ENCODE measurements around the gene GARS1.
A peak's percentile ranks its signal among the peaks of the same experiment; 100 is the strongest.

Gene GARS1

DNA sequence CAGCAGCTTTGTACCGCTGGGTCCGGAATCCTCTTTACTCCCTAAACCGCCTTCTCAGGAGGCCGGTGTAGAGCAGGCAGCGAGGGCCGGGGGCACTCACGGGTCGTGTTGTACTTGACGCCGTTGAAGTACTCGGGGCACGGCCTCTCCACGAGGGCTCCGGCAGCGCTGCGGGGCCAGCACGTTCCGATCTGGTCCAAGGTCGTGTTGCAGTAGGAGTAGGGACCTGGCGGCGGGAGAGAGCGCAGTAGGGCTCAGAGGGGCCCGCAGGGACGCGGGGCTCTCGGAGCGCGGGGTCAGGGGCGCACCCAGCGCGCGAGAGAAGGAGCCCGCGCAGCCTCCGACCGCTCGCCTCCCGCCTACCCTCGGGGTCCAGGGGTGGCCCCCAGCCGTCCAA, 87.1 kb downstream of the GARS1 start:
- no peak overlapping the region for H3K27ac ChIP-seq
- DNase-seq (ENCODE audit: low spot score): no peak
- peak overlapping the region; percentile 73 for H3K4me3 ChIP-seq
- TF ChIP-seq, protein P1, sequence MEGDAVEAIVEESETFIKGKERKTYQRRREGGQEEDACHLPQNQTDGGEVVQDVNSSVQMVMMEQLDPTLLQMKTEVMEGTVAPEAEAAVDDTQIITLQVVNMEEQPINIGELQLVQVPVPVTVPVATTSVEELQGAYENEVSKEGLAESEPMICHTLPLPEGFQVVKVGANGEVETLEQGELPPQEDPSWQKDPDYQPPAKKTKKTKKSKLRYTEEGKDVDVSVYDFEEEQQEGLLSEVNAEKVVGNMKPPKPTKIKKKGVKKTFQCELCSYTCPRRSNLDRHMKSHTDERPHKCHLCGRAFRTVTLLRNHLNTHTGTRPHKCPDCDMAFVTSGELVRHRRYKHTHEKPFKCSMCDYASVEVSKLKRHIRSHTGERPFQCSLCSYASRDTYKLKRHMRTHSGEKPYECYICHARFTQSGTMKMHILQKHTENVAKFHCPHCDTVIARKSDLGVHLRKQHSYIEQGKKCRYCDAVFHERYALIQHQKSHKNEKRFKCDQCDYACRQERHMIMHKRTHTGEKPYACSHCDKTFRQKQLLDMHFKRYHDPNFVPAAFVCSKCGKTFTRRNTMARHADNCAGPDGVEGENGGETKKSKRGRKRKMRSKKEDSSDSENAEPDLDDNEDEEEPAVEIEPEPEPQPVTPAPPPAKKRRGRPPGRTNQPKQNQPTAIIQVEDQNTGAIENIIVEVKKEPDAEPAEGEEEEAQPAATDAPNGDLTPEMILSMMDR (IDR thresholded peaks at IDR 0.05): no peak

DNA sequence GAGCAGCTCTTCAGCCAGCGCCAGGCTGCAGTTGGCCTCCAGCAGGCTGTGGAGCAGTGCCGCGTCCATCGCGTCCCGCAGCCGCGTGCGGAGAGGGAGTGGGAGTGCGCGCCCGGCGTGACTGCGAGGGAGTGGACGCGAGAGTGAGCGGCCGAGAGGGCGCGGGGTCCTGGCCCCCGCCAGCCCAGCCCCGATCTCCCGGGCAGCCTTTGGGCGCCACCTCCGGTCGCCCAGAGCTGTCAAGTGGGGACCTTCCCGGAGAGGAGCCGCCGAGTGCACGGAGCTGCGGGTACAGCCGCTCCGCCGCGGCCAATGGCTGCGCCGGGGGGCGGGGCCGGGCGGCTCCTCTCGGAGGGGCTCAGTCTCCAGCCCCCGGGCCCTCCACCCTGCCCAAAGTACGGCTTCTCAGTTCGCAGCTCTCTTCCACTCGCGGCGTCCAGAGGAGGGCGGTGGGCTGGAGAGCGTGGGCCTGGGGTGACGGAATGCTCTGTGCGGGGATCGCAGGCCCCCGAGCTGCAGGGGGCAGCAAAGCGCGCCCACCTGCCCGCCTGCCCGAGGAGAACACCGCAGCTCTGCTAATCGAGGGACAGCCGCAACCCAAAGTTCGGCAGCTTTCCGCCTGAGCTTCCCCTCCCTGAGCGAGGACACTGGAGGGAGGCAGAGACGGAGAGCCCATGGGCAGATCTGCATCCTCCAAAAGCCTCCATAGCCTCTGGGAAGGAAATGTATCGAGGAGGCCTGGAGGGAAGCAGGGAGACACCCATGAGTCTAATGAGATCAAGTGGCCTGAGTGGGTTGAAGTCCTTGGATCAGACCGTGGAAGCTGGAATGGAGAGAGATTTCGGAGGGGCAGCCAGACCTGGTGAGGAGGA, 87.8 kb downstream of the GARS1 start, which contains the start of gene CRHR2:
Gene CRHR2 (minus strand): TSS at position 245 of the 872 bp plus-strand sequence. CDS start 176 bp downstream, at position 69.
- peak within 1 kb of the TSS; percentile 73 for H3K4me3 ChIP-seq
- DNase-seq (ENCODE audit: low spot score): no peak
- TF ChIP-seq, protein P1 (IDR thresholded peaks at IDR 0.05): no peak
- H3K27ac ChIP-seq: no peak within 1 kb of the TSS

DNA sequence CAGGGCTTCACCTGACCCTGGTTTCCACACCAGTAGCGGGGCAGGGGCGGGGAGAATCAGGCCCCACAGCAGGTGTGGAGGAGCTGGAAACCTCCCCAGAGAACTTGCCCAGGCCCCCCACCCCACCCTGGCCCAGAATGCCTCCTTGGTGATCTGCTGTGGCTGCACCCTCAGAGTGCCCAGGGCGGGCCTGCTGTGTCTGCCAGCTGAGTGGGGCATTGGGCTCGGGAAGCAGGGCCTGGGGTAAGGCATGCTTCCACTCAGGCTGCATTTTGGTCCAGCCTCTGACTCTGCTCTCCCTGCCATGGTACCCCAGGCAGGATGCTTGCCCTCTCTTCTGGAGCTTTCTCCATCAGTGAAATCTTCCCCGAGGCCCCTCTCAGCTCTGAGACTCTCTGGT, 88.6 kb downstream of the GARS1 start:
- Histone ChIP-seq H3K27ac (no peak overlapping the region), H3K4me3 (no peak overlapping the region)
- no peak for DNase-seq (ENCODE audit: low spot score)
- TF ChIP-seq, protein P1 (IDR thresholded peaks at IDR 0.05): no peak
